Left kidney (tissue), 2 donors: ENCODE measurements around the gene SLC25A21. TPM values are rescaled to one million over a fixed set of nuclear protein-coding genes. Genes with fewer than 3 reads are reported as not detected.
"Not testable (repeated sequence)": the region's sequence is repeated elsewhere in the genome, so short reads cannot be mapped to it uniquely, and the experiment has no call there.

Experiments
- DNase-seq: peaks from one replicate; pipeline ENCODE4 v3.0.0-alpha.2; 2013
- polyA plus RNA-seq: library from polyadenylated mRNA; unstranded; fragments of 120-200 nt; gene quantifications from one replicate; pipeline ENCODE4 v1.2.1, GENCODE V29; 2013; ENCODE audit not compliant: insufficient read length

The SLC25A21 gene
- polyA plus RNA-seq, 1 donor: 4.4 TPM

GRCh38 chr14:36869125-36869524, 303.3 kb downstream of the SLC25A21 start:
- no peak for DNase-seq

- no peak for DNase-seq
Measured at GRCh38 chr14:36866867-36867266, 305.5 kb downstream of the SLC25A21 start.

- DNase-seq: no peak
Measured at GRCh38 chr14:36863271-36863670, 309.1 kb downstream of the SLC25A21 start.

- not testable (repeated sequence) for DNase-seq
Measured at GRCh38 chr14:36862237-36862636, 310.2 kb downstream of the SLC25A21 start.

GRCh38 chr14:36860831-36861230, 311.6 kb downstream of the SLC25A21 start:
- DNase-seq: no peak

GRCh38 chr14:36859119-36859518, 313.3 kb downstream of the SLC25A21 start:
- no peak for DNase-seq

- no peak for DNase-seq
Measured at GRCh38 chr14:36857842-36858445, 314.5 kb downstream of the SLC25A21 start.

GRCh38 chr14:36857136-36857535, 315.3 kb downstream of the SLC25A21 start:
- no peak for DNase-seq

GRCh38 chr14:36856095-36856878, 316.1 kb downstream of the SLC25A21 start:
- no peak for DNase-seq

GRCh38 chr14:36855396-36855795, 317.0 kb downstream of the SLC25A21 start:
- DNase-seq: no peak

- no peak for DNase-seq
Measured at GRCh38 chr14:36852981-36853691, 319.3 kb downstream of the SLC25A21 start.

GRCh38 chr14:36848213-36848612, 324.2 kb downstream of the SLC25A21 start:
- no peak for DNase-seq

GRCh38 chr14:36847366-36847765, 325.0 kb downstream of the SLC25A21 start:
- DNase-seq: no peak

- no peak for DNase-seq
Measured at GRCh38 chr14:36845356-36846012, 326.9 kb downstream of the SLC25A21 start.

GRCh38 chr14:36844443-36845195, 327.8 kb downstream of the SLC25A21 start:
- DNase-seq: no peak

- no peak for DNase-seq
Measured at GRCh38 chr14:36843410-36843809, 329.0 kb downstream of the SLC25A21 start.

- no peak for DNase-seq
Measured at GRCh38 chr14:36835128-36835527, 337.3 kb downstream of the SLC25A21 start.

GRCh38 chr14:36834293-36834692, 338.1 kb downstream of the SLC25A21 start:
- no peak for DNase-seq

- DNase-seq: no peak
Measured at GRCh38 chr14:36829547-36829946, 342.9 kb downstream of the SLC25A21 start.

GRCh38 chr14:36827861-36828260, 344.5 kb downstream of the SLC25A21 start:
- DNase-seq: no peak

- no peak for DNase-seq
Measured at GRCh38 chr14:36826614-36827013, 345.8 kb downstream of the SLC25A21 start.

GRCh38 chr14:36824854-36825253, 347.6 kb downstream of the SLC25A21 start:
- DNase-seq: no peak
